OCI-M1 (cell line): Measurements from ENCODE around the gene NCR1.
"Not testable (repeated sequence)": the region's sequence is repeated elsewhere in the genome, so short reads cannot be mapped to it uniquely, and the experiment has no call there.

ENCODE experiments used
- DNase-seq: peaks from one replicate; lab custom pipeline; 2025; lab: John Stamatoyannopoulos, UW

The NCR1 gene

GRCh38 chr19:54907899-54908298 lies 2.0 kb downstream of the NCR1 start:
- DNase-seq = not testable (repeated sequence)

GRCh38 chr19:54916822-54917221 lies 10.9 kb downstream of the NCR1 start:
- DNase-seq = no peak

- no peak for DNase-seq
Measured at GRCh38 chr19:54918499-54918898, 12.6 kb downstream of the NCR1 start.

GRCh38 chr19:54919646-54920563 lies 14.0 kb downstream of the NCR1 start:
- peak; percentile 26 for DNase-seq

- no peak for DNase-seq
Measured at GRCh38 chr19:54921082-54921481, 15.1 kb downstream of the NCR1 start.

- no peak for DNase-seq
Measured at GRCh38 chr19:54923276-54923675, 17.3 kb downstream of the NCR1 start.

- peak; percentile 52 for DNase-seq
Measured at GRCh38 chr19:54928299-54928698, 22.4 kb downstream of the NCR1 start.

- DNase-seq = no peak
Measured at GRCh38 chr19:54937926-54938325, 32.0 kb downstream of the NCR1 start.

- DNase-seq = no peak
Measured at GRCh38 chr19:54938906-54939305, 33.0 kb downstream of the NCR1 start.

GRCh38 chr19:54939538-54939937 lies 33.6 kb downstream of the NCR1 start:
- not testable (repeated sequence) for DNase-seq

- peak; percentile 22 for DNase-seq
Measured at GRCh38 chr19:54943772-54944361, 37.9 kb downstream of the NCR1 start.

- no peak for DNase-seq
Measured at GRCh38 chr19:54947381-54947780, 41.4 kb downstream of the NCR1 start, which contains the start of gene NLRP7. TSS of gene NLRP7 (minus strand) at chr19:54947530.

GRCh38 chr19:54949412-54949811 lies 43.5 kb downstream of the NCR1 start:
- no peak for DNase-seq

- DNase-seq = not testable (repeated sequence)
Measured at GRCh38 chr19:54950580-54950979, 44.6 kb downstream of the NCR1 start.

GRCh38 chr19:54952591-54953344 lies 46.8 kb downstream of the NCR1 start:
- DNase-seq = no peak

GRCh38 chr19:54953345-54953713 lies 47.4 kb downstream of the NCR1 start:
- not testable (repeated sequence) for DNase-seq

GRCh38 chr19:54955376-54955775 lies 49.4 kb downstream of the NCR1 start:
- no peak for DNase-seq

GRCh38 chr19:54959840-54960239 lies 53.9 kb downstream of the NCR1 start:
- peak; percentile 95 for DNase-seq
